ENCODE results near the gene AGXT2.

AGXT2 gene, protein sequence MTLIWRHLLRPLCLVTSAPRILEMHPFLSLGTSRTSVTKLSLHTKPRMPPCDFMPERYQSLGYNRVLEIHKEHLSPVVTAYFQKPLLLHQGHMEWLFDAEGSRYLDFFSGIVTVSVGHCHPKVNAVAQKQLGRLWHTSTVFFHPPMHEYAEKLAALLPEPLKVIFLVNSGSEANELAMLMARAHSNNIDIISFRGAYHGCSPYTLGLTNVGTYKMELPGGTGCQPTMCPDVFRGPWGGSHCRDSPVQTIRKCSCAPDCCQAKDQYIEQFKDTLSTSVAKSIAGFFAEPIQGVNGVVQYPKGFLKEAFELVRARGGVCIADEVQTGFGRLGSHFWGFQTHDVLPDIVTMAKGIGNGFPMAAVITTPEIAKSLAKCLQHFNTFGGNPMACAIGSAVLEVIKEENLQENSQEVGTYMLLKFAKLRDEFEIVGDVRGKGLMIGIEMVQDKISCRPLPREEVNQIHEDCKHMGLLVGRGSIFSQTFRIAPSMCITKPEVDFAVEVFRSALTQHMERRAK

DNA sequence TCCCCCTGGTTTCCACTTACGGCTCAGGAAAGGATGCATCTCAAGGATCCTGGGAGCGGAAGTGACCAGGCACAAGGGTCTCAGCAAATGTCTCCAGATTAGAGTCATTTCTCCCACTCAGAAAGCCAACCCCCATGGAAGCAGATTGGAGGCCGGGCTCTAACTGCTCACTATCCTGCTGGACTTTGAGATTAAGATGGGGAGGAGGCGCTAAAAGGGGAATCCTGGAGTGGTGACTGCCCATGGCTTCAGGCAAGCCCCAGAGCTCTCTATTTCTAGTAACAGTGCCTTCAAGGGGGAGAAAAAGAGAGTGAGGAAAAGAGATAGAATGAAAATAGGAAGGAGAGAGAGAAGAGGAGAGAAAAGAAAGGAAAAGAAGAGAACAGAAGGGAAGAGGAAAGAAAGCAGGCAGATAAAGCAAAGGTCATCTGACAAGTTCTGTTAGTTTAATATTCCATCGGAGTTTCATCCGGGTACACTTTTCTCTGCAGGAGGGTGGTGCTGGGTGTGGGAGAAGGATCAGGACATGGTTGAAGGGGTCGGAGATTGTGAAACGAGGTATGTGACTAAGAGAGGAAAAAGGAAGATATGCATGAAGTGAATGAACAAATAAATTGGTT is at the start of gene AGXT2:
AGXT2 (minus strand) TSS at position 165 of the 620 bp plus-strand sequence; CDS start at position 108, 57 bp downstream.
- no peak for DNase-seq (ENCODE audit: low read depth in 3 of 3)

DNA sequence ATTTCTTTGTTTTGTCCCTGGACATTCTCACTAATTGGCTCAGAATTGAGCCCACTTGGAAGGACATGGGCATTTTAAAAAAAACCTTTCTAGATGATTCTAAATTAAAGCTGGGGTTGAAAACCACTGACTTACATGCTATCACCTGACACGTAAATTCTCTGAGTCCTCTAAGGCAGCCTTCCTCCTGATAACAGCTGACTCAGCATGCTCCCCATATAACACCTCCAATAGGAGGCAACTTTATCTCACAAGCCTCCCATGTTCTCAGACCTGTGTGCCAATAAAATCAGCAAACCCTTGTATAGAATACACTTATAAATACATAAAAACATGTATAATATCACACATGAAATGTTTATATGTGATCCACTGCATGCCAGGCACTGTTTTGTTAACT is 49.2 kb upstream of the AGXT2 start:
- no peak for DNase-seq (ENCODE audit: low read depth in 3 of 3)

DNA sequence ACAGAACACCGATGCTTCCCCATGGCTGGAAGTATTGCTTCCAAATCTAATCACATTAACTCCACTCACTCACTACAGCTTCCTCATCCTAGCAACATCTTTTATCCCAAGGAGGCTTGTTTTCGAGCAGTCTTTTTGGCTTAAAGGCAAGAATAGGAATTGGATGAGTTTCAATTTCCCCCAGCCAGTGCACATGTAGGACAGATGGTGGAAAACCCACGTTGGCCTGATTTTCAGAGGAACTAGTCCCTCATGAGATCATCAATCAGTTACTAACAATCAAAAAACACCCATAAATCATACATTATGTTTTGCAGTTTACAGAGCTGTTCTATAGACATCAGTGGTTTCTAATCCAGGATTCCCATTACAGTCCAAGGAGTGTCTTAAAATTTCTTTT is 48.5 kb upstream of the AGXT2 start:
- no peak for DNase-seq (ENCODE audit: low read depth in 3 of 3)

DNA sequence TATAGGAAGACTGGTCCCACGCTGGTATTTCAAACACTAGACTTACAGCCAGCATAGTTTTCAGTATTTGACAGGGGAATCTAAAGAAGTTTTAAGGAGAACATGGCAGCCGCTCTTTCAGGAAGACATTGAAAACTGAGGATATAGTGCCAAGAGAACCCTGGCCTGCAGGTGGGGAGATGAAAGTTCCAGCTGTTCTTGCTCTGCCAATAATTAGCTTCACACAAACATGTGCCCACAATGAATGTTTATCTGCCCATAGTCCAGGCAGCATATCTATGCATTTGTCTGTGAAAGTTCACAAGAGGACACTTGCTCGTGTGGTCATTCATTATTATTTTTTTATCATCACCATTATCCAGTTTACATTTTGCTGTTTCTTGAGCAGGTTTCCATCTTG is 47.6 kb upstream of the AGXT2 start:
- no peak for DNase-seq (ENCODE audit: low read depth in 3 of 3)

DNA sequence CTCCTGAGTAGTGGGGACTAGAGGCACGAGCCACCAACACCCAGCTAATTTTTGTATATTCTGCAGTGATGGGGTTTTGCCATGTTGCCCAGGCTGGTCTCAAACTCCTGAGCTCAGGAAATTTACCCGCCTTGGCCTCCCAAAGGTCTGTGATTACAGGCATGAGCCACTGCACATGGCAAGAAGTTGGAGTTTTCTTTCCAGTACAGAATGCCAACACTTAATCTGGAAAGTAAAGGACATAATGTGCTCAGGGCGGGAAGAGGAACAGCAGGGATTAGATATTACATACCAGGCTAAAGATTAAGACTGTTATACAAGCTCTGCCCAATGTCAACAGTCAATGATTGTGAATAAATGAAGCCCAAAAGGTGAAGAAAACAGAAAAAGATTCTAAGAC is 47.2 kb upstream of the AGXT2 start:
- DNase-seq (ENCODE audit: low read depth in 3 of 3): no peak

DNA sequence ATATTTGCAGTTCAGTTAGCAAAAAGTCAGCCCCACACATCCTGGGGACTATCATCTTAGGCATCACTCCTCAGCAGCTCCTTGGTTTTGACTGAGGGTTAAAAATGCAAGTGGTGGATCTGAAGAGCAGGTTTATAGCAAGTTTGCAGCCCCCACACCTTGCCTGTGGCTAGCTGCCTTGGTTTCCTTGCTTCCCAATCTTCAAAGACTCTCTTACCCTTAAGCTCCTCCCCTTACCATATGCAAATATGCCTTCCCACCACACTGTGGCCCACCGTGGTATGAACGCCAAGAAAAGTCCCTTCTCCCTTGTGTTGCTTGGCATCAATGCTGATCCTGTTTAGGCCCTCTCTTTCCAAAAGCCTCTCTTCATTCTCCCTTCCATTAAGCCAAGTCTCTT is 45.0 kb upstream of the AGXT2 start:
- DNase-seq (ENCODE audit: low read depth in 3 of 3): no peak

DNA sequence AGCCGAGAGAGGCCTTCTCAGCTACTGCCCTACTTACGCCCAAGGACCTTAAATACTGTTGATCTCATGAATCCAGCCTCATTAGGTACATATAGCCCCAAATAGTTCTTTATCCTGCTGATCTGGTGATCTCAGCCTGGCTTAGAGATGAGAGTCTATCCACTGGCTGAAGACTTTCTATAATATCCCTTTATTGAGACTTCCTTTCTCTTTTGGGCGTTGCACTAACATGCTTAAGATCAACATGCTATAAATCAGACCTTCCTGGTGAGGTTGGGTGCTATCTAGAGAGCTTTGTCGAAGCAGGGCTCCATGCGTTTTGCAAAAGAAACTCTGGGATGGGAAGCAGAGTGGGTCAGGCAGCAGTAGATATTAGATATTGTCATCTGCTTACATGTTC is 44.0 kb upstream of the AGXT2 start:
- DNase-seq (ENCODE audit: low read depth in 3 of 3): no peak

DNA sequence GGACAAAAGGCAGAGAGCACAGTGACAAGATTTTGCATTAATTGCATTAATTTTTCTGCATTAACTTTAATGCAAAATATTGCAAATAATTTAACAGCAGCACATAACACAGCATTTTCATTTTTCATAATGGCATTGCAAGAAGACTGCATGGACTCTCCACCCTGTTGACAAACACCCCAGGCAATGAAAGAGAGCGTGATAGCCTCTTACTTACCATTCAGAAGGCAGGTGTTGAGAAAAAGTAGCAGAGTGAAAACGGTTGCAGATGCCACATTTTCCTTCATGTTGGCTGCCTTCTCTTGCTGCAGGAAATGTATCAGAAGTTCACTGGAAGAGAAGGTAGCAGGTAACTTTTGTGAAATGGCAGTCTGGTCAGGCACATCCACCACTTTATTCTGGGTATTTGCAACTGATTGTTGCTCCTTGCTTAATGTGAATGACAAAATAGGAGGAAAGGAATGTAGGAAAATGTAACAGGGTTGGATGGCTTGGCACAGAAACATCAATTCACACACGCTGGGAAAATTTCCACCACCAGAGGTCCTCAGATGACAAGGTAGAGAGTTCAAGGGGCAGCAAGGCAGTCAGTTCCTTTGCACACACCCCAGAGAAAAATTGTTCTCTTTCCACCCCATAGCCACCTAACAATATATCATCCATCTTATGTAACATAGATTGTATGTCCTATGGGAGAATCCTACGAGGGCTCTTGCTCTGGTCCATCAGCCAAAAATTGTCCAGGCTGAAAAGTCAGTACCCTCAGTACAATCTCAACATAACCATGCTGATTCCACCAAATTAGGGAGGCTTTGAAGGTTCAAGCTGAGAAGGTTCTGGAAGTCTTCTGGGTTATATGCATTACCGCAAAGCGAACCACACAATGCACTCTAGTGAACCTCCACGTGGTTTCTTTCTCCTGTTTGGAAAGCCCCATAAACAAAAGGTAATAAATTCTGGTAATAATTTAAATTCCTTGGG is 41.9 kb upstream of the AGXT2 start:
- DNase-seq (ENCODE audit: low read depth in 3 of 3): peak in 1 of 3 experiments; percentile 27

DNA sequence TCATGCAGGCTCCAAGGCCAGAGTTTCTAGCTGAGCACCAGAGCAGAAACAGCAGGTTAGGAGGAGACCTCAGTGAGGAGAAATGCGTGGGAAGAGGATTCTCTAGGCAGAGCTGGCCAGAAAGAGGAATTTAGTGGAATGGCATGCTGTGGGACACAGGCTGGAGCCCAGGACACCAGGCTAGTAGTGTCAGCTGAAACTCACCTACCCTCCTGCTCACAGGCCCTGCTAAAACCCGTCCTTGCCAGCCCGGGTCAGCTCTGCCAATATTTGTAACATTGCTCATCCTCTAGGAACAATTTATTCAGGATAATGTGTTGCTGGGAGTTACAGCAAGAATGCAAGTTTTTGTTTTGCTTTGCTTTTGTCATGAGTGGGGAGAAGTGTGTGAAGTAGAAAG is 40.2 kb upstream of the AGXT2 start:
- DNase-seq (ENCODE audit: low read depth in 3 of 3): no peak

DNA sequence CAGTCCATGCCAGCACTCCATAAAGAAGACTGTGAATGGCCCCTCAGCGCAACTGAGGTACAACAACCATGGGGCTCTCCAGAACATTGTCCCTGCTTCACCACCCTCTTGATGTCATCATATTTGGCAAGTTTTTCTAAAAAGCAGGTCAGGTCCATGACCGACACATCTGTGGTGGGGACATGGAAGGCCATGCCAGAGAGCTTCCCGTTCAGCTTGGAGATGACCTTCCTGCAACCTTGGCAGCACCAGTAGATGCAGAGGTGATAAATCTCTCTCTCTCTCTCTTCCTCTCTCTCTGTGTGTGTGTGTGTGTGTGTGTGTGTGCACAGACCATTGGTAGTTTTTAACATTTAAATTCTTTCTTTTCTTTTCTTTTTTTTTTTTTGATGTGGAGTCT is 35.4 kb upstream of the AGXT2 start:
- no peak for DNase-seq (ENCODE audit: low read depth in 3 of 3)

DNA sequence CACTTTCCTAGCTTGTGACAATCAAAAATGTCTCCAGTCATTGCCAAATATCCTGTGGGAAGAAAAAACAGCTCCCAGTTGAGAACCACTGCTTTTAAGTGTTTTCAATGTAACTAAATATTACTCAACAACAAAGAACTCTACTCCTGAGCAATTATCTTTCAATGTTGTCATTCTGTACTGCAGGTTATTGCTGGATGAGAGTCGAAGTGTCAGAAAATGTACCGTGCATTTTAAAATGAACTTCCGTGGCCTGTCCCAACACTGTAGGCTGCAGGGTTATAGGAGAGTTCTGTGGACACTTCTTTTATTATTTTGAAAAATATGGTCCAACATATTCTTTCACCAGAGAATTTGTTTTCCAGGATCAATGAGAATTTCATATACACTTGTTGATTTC is 34.8 kb upstream of the AGXT2 start:
- no peak for DNase-seq (ENCODE audit: low read depth in 3 of 3)

DNA sequence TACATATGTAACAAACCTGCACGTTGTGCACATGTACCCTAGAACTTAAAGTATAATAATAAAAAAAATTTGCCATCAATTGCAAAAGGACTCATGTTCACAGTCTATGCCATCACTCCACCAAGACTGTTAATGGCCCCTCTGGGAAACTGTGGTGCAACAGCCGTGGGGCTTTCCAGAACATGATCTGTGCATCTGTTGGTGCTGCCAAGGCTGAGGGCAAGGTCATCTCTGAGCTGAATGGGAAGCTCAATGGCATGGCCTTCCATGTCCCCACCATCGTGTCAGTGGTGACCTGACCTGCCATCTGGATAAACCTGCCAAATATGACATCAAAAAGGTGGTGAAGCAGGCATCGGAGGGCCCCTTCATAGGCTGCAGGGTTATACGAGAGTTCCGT is 33.4 kb upstream of the AGXT2 start:
- DNase-seq (ENCODE audit: low read depth in 3 of 3): no peak

DNA sequence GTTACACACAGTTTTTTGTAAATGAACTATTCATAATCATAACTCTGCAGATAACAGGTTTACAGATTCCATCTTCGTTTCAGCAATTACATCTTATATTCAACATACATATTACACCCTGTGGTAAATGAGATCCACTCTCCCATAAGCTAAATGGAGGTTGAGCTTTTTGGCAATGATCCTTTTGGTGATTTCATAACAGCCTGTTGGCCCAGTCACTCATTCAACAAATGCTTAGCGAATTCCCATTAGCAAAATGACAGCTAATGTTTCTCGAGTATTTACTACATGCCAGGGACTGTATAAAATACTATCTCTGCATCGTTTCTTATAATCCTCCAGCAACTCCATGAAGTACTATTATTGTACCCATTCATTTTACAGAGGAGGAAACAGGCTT is 25.4 kb upstream of the AGXT2 start:
- DNase-seq (ENCODE audit: low read depth in 3 of 3): no peak

DNA sequence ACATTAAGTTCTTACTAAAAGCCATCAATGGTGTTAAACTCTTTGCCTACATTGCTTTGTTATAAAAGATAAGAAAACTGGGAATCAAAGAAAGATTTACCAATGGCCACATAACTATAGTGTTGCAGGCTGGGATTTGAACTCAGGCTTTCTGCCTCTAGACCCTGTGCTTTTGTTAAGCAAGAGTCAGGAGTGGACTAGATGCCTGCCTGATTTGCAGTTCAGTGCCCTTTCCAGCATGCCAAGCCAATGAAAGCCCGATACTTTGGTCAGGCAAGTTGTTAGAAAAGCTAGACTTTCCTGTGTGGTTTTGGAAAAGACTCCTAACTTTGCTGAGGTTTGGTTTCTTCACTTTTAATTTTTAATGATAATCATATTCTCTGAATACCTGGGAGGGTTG is 21.4 kb upstream of the AGXT2 start:
- DNase-seq (ENCODE audit: low read depth in 3 of 3): no peak

DNA sequence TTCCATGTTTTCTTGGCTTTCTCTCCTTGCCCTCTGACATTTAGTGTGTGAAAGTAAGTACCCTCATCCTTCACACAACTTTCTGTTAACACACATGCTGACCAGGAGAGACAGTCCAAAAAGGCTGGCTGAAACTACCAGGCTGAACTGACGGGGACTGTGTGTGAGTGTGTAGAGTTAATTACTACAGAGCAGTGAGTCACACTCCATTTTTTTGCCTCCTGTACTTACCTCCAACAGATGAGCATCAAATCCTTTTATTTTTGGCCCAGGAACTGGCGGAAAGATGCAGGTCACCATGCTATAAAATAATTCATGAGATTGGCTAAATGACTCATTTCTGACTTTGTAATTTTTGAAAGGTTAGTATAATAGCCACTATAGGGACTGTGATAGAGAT is 20.2 kb upstream of the AGXT2 start:
- DNase-seq (ENCODE audit: low read depth in 3 of 3): no peak

DNA sequence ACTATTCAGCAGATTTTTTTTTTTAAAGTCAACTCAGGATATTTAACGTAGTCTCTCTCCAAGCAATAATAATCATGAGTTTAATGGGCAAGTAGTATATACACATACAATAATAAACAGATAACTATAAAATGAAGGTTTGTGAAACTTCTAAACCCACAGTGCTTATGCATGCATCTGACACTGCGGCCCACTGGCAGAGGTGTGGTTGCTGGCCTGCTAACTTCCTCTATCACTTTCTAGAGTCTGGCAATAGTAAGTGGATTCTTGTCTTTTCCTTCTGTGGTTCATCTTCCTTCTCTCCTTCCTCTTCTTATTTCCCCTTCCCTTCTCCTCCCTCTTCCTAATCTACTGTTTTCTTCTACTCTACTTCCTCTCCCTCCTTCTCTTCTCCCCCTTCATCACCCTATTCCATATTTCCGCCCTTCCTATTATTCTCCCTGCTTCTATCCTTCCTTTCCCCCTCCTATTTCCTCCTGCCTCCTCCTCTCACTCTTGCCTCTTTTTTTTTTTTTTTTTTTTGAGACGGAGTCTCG is 18.6 kb upstream of the AGXT2 start:
- DNase-seq (ENCODE audit: low read depth in 3 of 3): no peak

DNA sequence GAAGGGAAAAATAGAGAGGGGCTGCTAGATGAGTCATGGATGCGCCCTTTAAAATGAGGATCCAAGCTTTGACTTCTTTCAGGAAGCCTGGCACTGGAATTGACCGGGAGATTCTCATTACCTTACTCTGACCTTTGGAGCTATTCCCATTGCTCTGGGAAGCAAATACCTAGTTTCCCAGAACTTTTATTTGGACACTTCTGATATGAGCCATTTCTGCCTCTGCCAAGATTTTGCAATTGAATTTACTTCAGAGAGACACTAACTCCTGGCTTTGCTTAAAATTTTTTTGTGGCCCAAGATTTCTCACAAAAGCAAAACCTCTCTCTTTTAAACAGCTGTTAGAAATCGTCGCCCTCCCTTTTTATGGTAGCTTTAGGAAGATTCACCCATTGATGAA is 15.7 kb upstream of the AGXT2 start:
- DNase-seq (ENCODE audit: low read depth in 3 of 3): no peak

DNA sequence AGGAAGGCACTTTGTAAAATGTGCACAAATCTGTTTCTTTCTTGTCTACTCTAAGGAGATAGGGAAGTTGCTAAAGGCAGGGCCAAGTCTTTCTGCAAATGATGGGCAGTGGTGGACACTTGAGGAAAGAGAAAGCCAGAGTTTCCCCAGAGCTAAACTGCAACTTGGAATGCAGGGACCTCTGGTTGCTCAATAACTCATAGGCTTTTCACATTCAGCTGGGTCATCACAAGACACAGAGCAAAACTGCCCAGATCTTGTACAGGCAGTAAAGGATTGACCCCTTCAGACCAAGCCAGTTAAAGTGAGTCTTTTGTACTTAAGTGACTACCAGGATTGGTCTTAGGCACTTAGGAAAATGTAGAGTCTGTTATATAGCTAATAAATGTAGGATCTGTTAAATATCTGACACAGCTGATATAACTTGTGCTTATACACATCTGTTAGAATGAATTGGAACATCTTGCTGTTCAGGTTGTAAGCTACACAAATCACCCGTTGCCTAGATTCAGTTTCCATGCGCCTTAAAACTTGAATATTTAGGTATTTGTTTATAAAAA is 13.5 kb upstream of the AGXT2 start:
- no peak for DNase-seq (ENCODE audit: low read depth in 3 of 3)

DNA sequence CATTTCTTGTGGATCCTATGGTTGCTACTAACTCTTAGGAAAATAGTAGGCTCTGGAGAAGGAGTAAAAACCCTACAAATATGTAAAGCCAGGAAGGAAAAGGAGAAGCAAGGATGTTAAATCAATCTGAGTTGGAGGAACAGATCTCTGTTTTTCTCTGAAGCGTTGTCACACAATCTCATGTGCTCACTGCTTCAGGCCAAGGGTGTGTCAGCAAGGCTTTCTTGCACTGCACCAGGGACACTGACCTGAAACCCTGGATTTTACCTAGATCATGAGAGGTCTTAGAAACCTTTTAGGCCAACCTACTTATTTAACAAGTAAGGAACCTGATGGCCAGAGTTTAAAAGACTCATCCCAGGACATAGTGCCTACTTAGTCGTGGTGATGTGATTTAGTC is 12.5 kb upstream of the AGXT2 start:
- DNase-seq (ENCODE audit: low read depth in 3 of 3): no peak

DNA sequence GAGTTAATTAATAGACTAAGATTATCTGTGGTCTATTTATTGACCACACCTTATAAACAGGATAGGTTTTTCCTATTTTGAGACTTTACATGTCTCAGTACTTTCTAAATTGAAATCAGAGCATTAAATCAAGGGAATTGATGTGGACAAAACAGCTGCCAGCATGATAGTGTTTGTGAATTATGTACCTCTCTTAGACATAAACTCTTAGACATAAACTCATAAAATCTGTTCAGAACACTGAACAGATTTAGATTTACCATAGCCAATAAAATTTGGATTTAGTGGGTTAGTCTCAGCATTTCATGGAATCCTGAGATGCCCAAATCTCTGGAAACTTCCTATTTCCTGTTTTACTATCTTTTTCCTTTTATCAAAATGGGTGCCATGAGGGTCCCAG is 11.5 kb upstream of the AGXT2 start:
- DNase-seq (ENCODE audit: low read depth in 3 of 3): no peak

DNA sequence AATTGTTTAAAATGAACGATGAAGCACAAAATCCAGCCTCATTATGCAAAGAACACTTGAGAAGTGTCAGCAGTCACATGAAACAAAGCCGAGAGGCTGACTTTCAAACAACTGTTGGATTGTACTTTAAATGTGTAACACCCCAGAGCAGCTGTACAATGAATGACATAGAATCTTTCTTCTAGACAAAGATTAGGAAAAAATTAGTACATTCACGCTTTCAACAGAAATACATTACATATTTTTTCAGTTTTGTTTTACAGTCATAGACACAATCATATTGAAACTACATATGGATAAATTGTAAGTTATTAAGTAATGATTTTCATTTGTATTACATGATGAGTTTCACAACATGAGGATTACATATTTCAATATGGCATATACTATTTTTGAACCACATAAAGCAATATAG is 10.6 kb upstream of the AGXT2 start:
- DNase-seq (ENCODE audit: low read depth in 3 of 3): no peak

DNA sequence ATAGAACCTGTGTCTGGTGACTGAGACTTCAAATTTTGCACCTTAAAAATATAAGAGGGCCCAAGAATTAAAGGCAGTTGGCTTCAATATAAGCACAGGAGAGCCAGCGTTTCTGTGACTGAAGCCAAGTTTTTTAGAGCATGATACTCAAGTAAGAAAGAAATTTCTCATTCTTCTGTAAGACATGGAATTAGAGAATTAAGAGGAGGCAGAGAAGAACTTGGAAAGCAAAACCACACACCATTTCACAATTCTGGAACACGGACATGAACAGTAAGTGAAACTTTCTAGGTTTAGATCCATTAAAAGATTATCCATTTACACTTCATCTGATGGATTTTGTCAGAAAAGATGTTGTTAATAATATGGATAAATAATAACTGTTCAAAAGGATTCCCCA is 8.9 kb upstream of the AGXT2 start:
- DNase-seq (ENCODE audit: low read depth in 3 of 3): no peak

Data from stimulated activated CD4-positive, alpha-beta T cell treated with anti-CD3 and anti-CD28 coated beads, TNF-alpha, amount 100 ng/mL, for 4 hours (primary cell).